ENCODE results near the gene ANKRD33B. TPM values are rescaled to one million over a fixed set of nuclear protein-coding genes. Genes with fewer than 3 reads are reported as not detected.

The ANKRD33B gene
- total RNA-seq, 4 donors from 2014 or later: 4.4 to 17.2 (median 5.9) TPM

DNA sequence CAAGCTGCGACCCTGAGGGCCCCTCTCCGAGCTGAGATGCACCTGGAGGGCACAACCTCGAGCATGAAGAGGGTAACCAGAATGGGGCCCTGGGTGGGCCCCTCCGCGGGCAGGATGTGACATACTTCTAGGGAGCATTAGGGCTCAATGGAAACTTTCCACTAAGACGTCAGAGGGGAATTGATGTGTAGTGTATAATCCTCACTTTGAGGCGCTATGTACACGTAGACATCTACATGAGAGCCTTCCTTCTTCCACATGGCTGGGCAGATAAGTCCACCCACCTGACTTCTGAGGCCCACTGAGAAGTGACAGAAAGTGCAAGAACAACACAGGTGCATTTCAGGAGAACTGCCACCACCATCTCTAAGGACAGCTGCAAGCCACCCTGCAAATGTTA lies 136.1 kb downstream of the ANKRD33B start:
- no peak overlapping the region for H3K27ac ChIP-seq
- WGBS, 2 donors (ENCODE audit: low coverage in 1 of 2): 75 to 80% methylated on average over 1 of the region's 8 CpGs
- ATAC-seq: no peak
- H3K4me3 ChIP-seq: no peak overlapping the region
- no peaks in the 10 kb centered on the region for H3K27me3 ChIP-seq
- TF ChIP-seq POLR2AphosphoS5 (IDR thresholded peaks at IDR 0.05) (no peak), EP300 (IDR thresholded peaks at IDR 0.05) (no peak)
- H3K4me1 ChIP-seq: peaks cover 0 to 46% (median 0%) of the 10 kb centered on the region in 3 donors
- no peaks in the 10 kb centered on the region for H3K36me3 ChIP-seq
- no peaks in the 10 kb centered on the region for H3K9me3 ChIP-seq

DNA sequence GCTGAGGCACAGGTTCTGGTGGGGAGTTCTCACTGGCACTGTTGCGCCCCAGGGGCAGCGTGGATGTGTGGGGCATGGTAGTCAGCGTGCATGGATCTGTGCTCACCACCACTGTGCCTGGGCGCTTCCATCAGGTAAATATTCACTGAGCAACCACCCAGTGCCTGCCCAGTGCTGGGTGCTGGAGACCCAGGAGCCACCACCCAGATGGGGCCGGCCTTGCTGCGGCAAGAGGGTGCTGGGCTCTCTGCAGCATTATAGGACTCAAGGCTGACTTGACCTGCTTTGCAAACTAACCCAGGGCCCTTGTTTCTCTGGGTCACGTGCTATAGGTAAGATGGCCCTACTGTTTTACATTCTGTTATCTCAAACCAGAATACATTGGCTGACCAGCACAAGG lies 136.6 kb downstream of the ANKRD33B start:
- WGBS, 2 donors (ENCODE audit: low coverage in 1 of 2): 94 to 100% methylated on average over 1 to 2 of the region's 7 CpGs
- H3K4me3 ChIP-seq: no peak overlapping the region
- no peaks in the 10 kb centered on the region for H3K9me3 ChIP-seq
- H3K4me1 ChIP-seq: peaks cover 0 to 41% (median 0%) of the 10 kb centered on the region in 3 donors
- no peak for TF ChIP-seq POLR2A (IDR thresholded peaks at IDR 0.05)
- TF ChIP-seq POLR2AphosphoS5 (IDR thresholded peaks at IDR 0.05): no peak
- TF ChIP-seq, protein P1, sequence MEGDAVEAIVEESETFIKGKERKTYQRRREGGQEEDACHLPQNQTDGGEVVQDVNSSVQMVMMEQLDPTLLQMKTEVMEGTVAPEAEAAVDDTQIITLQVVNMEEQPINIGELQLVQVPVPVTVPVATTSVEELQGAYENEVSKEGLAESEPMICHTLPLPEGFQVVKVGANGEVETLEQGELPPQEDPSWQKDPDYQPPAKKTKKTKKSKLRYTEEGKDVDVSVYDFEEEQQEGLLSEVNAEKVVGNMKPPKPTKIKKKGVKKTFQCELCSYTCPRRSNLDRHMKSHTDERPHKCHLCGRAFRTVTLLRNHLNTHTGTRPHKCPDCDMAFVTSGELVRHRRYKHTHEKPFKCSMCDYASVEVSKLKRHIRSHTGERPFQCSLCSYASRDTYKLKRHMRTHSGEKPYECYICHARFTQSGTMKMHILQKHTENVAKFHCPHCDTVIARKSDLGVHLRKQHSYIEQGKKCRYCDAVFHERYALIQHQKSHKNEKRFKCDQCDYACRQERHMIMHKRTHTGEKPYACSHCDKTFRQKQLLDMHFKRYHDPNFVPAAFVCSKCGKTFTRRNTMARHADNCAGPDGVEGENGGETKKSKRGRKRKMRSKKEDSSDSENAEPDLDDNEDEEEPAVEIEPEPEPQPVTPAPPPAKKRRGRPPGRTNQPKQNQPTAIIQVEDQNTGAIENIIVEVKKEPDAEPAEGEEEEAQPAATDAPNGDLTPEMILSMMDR (IDR thresholded peaks at IDR 0.05): no peak
- TF ChIP-seq EP300 (IDR thresholded peaks at IDR 0.05): no peak
- no peak for ATAC-seq
- H3K27me3 ChIP-seq: no peaks in the 10 kb centered on the region
- no peaks in the 10 kb centered on the region for H3K36me3 ChIP-seq
- H3K27ac ChIP-seq: no peak overlapping the region

DNA sequence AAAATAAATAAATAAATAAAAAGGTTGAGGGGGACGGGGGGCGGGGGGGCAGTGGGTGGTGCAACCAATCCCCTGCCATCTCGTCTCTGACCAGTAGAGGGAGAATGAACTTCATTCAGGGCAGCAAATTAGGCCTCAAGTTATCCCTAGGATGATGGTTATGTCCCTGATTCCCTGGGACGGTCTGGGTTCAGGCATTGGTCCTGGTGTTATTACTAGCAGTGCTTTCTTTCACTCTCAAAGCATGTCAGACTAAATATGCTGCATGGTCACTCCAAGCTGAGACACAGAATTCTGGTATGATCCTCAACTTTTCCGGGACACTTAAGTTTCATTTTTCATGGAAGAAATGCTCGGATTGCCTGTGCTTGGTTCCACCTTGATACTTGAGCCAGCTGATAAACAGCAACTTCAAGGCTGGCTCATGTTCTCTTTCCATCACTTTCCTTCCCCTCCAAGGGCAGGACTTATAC lies 137.7 kb downstream of the ANKRD33B start:
- peaks cover 0 to 39% (median 0%) of the 10 kb centered on the region in 3 donors for H3K4me1 ChIP-seq
- no peaks in the 10 kb centered on the region for H3K27me3 ChIP-seq
- ATAC-seq: no peak
- no peak overlapping the region for H3K27ac ChIP-seq
- no peaks in the 10 kb centered on the region for H3K36me3 ChIP-seq
- no peak overlapping the region for H3K4me3 ChIP-seq
- TF ChIP-seq EP300 (IDR thresholded peaks at IDR 0.05): no peak
- no peak for TF ChIP-seq POLR2AphosphoS5 (IDR thresholded peaks at IDR 0.05)
- no peak for TF ChIP-seq POLR2A (IDR thresholded peaks at IDR 0.05)
- TF ChIP-seq, protein P1 (IDR thresholded peaks at IDR 0.05): peak in 2 of 4 experiments; percentile 57 to 76
- no peaks in the 10 kb centered on the region for H3K9me3 ChIP-seq
- 13 to 51% methylated on average over 3 to 4 of the region's 6 CpGs for WGBS, 2 donors (ENCODE audit: low coverage in 1 of 2)

DNA sequence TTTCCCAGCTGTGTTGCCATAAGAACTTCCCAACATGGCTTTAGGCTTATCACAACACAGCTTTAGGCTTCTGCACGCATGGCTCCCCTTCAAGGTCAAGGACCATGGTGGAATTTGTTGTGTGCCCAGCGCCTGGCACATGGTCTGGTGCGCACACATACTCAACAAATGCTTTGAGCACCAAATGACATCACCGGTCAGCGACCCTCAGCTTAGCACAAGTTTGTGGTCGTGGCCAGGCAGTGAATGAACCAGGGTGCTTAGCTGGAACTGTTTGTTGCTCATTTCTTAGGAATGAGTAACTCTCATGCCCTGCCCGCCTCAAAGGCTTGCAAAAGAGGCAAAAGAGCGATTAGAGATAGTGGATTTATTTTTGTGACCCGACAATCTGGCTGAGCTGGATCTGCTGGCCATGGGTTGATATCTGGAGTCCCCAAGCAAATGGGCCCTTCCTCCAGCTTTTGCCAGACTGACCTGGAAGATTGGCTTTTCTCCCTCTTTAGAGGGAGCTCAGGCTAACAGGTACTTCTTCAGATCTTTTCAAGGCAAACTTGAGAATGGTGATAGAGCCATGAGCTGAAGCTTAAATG lies 138.3 kb downstream of the ANKRD33B start:
- peaks cover 0 to 39% (median 0%) of the 10 kb centered on the region in 3 donors for H3K4me1 ChIP-seq
- 87 to 100% methylated on average over 3 to 7 of the region's 9 CpGs for WGBS, 2 donors (ENCODE audit: low coverage in 1 of 2)
- H3K36me3 ChIP-seq: no peaks in the 10 kb centered on the region
- ATAC-seq: no peak
- H3K9me3 ChIP-seq: no peaks in the 10 kb centered on the region
- H3K27ac ChIP-seq: peak overlapping the region in 1 of 4 donors; percentile 34
- H3K27me3 ChIP-seq: no peaks in the 10 kb centered on the region
- TF ChIP-seq EP300 (IDR thresholded peaks at IDR 0.05): no peak
- no peak for TF ChIP-seq POLR2AphosphoS5 (IDR thresholded peaks at IDR 0.05)
- TF ChIP-seq POLR2A (IDR thresholded peaks at IDR 0.05): no peak
- TF ChIP-seq, protein P1 (IDR thresholded peaks at IDR 0.05): no peak
- H3K4me3 ChIP-seq: no peak overlapping the region

DNA sequence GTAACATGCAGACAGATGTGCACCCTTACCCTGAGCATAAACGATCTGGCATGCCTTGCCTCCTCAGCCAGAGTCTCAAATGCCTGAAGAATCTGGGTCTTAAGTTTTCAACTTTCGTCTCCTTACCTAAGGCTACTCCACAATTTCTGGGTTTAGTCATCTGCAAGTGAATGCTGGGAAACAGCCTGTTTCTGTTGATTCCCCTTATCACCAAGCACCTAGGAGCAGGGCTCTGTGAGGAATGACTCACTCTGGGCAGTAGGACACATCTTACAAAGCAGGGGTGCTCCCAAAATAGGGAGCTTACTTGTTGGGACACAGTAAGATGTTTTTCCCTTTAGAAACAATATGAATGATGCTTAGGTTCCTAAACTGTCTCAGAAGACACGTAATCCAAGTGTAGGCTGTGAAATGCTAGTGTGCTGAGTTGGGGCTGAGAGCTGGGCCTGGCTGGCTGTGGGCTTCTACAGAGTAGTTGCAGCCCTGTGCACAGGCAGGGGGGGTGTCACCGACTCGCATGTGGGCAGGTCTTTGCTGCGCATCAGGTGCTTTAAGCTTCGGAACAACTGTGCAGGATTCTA lies 139.1 kb downstream of the ANKRD33B start:
- no peak overlapping the region for H3K27ac ChIP-seq
- H3K4me3 ChIP-seq: no peak overlapping the region
- H3K36me3 ChIP-seq: no peaks in the 10 kb centered on the region
- no peak for ATAC-seq
- 56 to 86% methylated on average over 2 to 6 of the region's 7 CpGs for WGBS, 2 donors (ENCODE audit: low coverage in 1 of 2)
- TF ChIP-seq POLR2AphosphoS5 (IDR thresholded peaks at IDR 0.05) (no peak), EP300 (IDR thresholded peaks at IDR 0.05) (no peak), POLR2A (IDR thresholded peaks at IDR 0.05) (no peak)
- TF ChIP-seq, protein P1 (IDR thresholded peaks at IDR 0.05): no peak
- no peaks in the 10 kb centered on the region for H3K9me3 ChIP-seq
- H3K4me1 ChIP-seq: peaks cover 0 to 39% (median 0%) of the 10 kb centered on the region in 3 donors
- no peaks in the 10 kb centered on the region for H3K27me3 ChIP-seq
